Thymus (tissue), 11 donors: ENCODE measurements around the gene QSOX2. TPM values are rescaled to one million over a fixed set of nuclear protein-coding genes. Genes with fewer than 3 reads are reported as not detected.

Experiments used
- DNase-seq, 9 donors: peaks; one replicate each; pipeline ENCODE4 v3.0.0-alpha.2; 2013; ENCODE audit warnings: low spot score in 9 of 9, low read depth in 6 of 9, missing footprints in 1 of 9
- H3K27ac ChIP-seq, 2 donors: one replicate each; pipeline ENCODE4 v1.5.1; 2013; ENCODE audit warnings: control low read depth in 1 of 2, low read depth in 1 of 2, low read length in 1 of 2, mild to moderate bottlenecking in 1 of 2, moderate library complexity in 1 of 2
- H3K27me3 ChIP-seq, 2 donors: one replicate each; pipeline ENCODE4 v1.5.1; 2013; ENCODE audit warnings: low read length in 1 of 2; ENCODE audit not compliant: control insufficient read depth in 2 of 2, insufficient read depth in 1 of 2
- H3K36me3 ChIP-seq, 2 donors: one replicate each; pipeline ENCODE4 v1.5.1; 2013; ENCODE audit warnings: low read length in 1 of 2, mild to moderate bottlenecking in 1 of 2, moderate library complexity in 1 of 2; ENCODE audit not compliant: control insufficient read depth in 2 of 2, insufficient read depth in 2 of 2
- H3K4me1 ChIP-seq, 2 donors: one replicate each; pipeline ENCODE4 v1.5.1; 2013; ENCODE audit warnings: low read length in 2 of 2; ENCODE audit not compliant: control insufficient read depth in 2 of 2, insufficient read depth in 2 of 2
- H3K4me3 ChIP-seq, 2 donors: one replicate each; pipeline ENCODE4 v1.5.1; 2013; ENCODE audit warnings: low read length in 2 of 2, control low read depth in 1 of 2, mild to moderate bottlenecking in 1 of 2
- H3K9me3 ChIP-seq, 2 donors: one replicate each; pipeline ENCODE4 v1.5.1; 2013; ENCODE audit warnings: low read length in 1 of 2, mild to moderate bottlenecking in 1 of 2; ENCODE audit not compliant: control insufficient read depth in 2 of 2, insufficient read depth in 1 of 2
- WGBS: extraction: QIAGEN DNeasy Blood & Tissue Kit; methylation state at CpG from one replicate; pipeline ENCODE4 v1.1.7; 2013; 5-methylcytosine and 5-hydroxymethylcytosine counted together
- polyA plus RNA-seq: library from polyadenylated mRNA; stranded (reverse); fragments of 200-250 nt; gene quantifications from one replicate; pipeline ENCODE4 v1.2.3, GENCODE V29; 2013
- total RNA-seq: library from RNA; stranded (reverse); fragments of 120-200 nt; gene quantifications from one replicate; pipeline ENCODE4 v1.2.4, GENCODE V29; 2013
- donor health status: healthy.

Gene QSOX2
- total and polyA plus RNA-seq, 2 donors = 3.9 to 11.5 TPM

- DNase-seq = no peak
- Histone ChIP-seq H3K4me1 (peaks cover 0 to 8% of the 10 kb centered on the region in 2 donors), H3K36me3 (peaks cover 40 to 57% of the 10 kb centered on the region in 2 donors), H3K4me3 (no peak overlapping the region), H3K27ac (no peak overlapping the region), H3K9me3 (no peaks in the 10 kb centered on the region), H3K27me3 (no peaks in the 10 kb centered on the region)
- 98% methylated on average over 38 of the region's 38 CpGs for WGBS
These were observed 23.3 kb downstream of the QSOX2 start for GRCh38 chr9:136222166-136222905.

GRCh38 chr9:136220017-136220729 lies 25.4 kb downstream of the QSOX2 start:
- Histone ChIP-seq H3K4me1 (no peaks in the 10 kb centered on the region), H3K27ac (no peak overlapping the region), H3K36me3 (peaks cover 47 to 61% of the 10 kb centered on the region in 2 donors), H3K9me3 (no peaks in the 10 kb centered on the region), H3K4me3 (no peak overlapping the region), H3K27me3 (no peaks in the 10 kb centered on the region)
- WGBS = 98% methylated on average over 15 of the region's 15 CpGs
- DNase-seq = no peak

GRCh38 chr9:136219276-136219675 lies 26.3 kb downstream of the QSOX2 start:
- Histone ChIP-seq H3K4me3 (no peak overlapping the region), H3K36me3 (peaks cover 54 to 68% of the 10 kb centered on the region in 2 donors), H3K27ac (no peak overlapping the region), H3K27me3 (no peaks in the 10 kb centered on the region), H3K9me3 (peaks cover 0 to 3% of the 10 kb centered on the region in 2 donors), H3K4me1 (no peaks in the 10 kb centered on the region)
- DNase-seq = no peak
- WGBS = 96% methylated on average over 13 of the region's 13 CpGs

GRCh38 chr9:136218673-136219072 lies 26.9 kb downstream of the QSOX2 start:
- 97% methylated on average over 15 of the region's 15 CpGs for WGBS
- Histone ChIP-seq H3K27ac (no peak overlapping the region), H3K4me3 (no peak overlapping the region), H3K36me3 (peaks cover 54 to 67% of the 10 kb centered on the region in 2 donors), H3K4me1 (no peaks in the 10 kb centered on the region), H3K27me3 (no peaks in the 10 kb centered on the region), H3K9me3 (peaks cover 0 to 3% of the 10 kb centered on the region in 2 donors)
- no peak for DNase-seq

DNA sequence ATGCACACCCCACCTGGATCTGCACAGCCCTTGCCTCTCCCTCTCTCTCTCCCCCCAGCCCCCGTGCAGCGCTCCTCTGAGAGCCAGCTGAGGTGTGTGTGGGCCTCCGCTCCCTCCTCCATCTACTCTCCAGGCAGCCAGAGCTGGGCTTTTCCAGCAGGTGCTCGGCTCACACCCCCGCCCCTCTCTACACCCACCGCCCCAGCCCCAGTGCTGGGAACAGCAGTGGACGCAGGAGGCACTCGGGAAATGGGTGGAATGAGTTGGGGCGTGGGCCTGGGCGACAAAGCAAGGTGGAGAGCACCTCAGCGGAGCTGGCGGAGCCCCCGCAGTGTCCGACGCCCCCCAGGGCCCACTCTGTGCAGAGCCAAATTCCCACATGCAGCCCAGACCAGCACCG lies 27.3 kb downstream of the QSOX2 start:
- WGBS = 98% methylated on average over 16 of the region's 16 CpGs
- peaks cover 0 to 3% of the 10 kb centered on the region in 2 donors for H3K9me3 ChIP-seq

GRCh38 chr9:136216541-136217244 lies 28.9 kb downstream of the QSOX2 start:
- Histone ChIP-seq H3K27ac (no peak overlapping the region), H3K4me3 (no peak overlapping the region), H3K36me3 (peaks cover 46 to 62% of the 10 kb centered on the region in 2 donors), H3K4me1 (no peaks in the 10 kb centered on the region), H3K9me3 (peaks cover 0 to 3% of the 10 kb centered on the region in 2 donors), H3K27me3 (no peaks in the 10 kb centered on the region)
- 97% methylated on average over 37 of the region's 37 CpGs for WGBS
- DNase-seq = no peak

More for the DNA sequence above, 27.3 kb downstream of the QSOX2 start:
- H3K36me3 ChIP-seq = peaks cover 54 to 67% of the 10 kb centered on the region in 2 donors
- H3K27ac ChIP-seq = no peak overlapping the region
- H3K4me3 ChIP-seq = no peak overlapping the region
- no peaks in the 10 kb centered on the region for H3K4me1 ChIP-seq
- DNase-seq = no peak
- no peaks in the 10 kb centered on the region for H3K27me3 ChIP-seq

DNA sequence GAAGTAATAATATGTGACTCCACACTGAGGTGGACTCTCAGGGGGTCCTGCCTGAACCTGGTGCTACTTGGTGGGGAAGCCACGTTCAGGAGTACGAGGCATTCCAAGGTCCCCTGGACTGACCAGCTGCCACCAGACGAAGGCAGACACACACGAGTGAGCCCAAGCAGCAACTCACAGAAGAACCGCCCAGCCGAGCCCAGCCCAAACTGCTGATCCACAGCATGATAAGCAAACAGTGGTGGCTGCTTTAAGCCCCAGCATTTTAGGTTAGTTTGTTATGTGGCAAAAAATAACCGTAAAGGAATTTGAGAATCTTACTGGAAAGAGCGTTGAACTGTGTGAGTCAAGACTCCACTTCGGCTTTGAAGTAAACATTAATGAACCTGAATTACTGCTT lies 31.9 kb downstream of the QSOX2 start:
- Histone ChIP-seq H3K9me3 (peaks cover 0 to 3% of the 10 kb centered on the region in 2 donors), H3K27me3 (no peaks in the 10 kb centered on the region), H3K36me3 (peaks cover 41 to 72% of the 10 kb centered on the region in 2 donors), H3K27ac (no peak overlapping the region), H3K4me1 (no peaks in the 10 kb centered on the region), H3K4me3 (no peak overlapping the region)
- no peak for DNase-seq
- 97% methylated on average over 9 of the region's 9 CpGs for WGBS

DNA sequence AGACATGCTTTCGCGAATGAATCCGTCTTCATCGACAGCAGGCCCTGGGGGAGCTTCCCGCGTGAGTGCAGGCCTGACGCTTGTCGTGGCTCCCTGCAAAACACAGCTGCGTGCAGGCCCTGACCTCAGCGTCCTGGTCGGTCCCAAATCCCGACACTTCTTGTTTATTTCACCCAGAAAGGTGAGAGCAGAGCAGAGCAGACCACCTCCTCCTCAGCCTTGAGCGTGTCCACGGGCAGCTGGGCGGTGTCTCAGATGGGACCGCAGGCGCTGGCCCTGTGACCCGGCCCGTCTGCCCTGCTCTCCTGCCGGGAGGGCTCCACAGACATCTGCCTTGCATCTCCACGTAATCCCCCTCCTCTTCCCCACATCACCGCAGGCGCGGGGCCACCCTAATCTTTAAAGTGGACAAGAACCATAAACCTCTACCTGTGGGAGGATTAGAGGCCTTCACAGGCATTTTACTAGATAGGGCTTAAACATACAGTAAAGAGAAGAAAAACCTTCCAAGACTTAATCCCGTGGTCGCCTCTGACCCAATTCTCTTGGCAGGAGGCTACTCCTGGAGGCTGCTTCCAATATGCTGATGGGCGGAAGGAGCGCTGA lies 33.2 kb downstream of the QSOX2 start:
- no peaks in the 10 kb centered on the region for H3K4me1 ChIP-seq
- 96% methylated on average over 28 of the region's 28 CpGs for WGBS
- no peak overlapping the region for H3K4me3 ChIP-seq
- DNase-seq = no peak
- no peak overlapping the region for H3K27ac ChIP-seq
- peaks cover 32 to 69% of the 10 kb centered on the region in 2 donors for H3K36me3 ChIP-seq
- peaks cover 0 to 3% of the 10 kb centered on the region in 2 donors for H3K9me3 ChIP-seq
- H3K27me3 ChIP-seq = no peaks in the 10 kb centered on the region
